Subcutaneous abdominal adipose tissue (tissue), 5 donors: Measurements from ENCODE around the gene VSTM4.

Experiments used
- H3K27ac ChIP-seq: one replicate; pipeline ENCODE4 v1.7.0; 2013; ENCODE audit warnings: low read depth, mild to moderate bottlenecking, inconsistent platforms, low read length, moderate library complexity
- H3K27me3 ChIP-seq, 5 donors: one replicate each; pipeline ENCODE4 v1.7.0; 2013; ENCODE audit warnings: low read length in 5 of 5, inconsistent platforms in 1 of 5; ENCODE audit not compliant: control insufficient read depth in 5 of 5, insufficient read depth in 4 of 5
- H3K36me3 ChIP-seq, 5 donors: one replicate each; pipeline ENCODE4 v1.7.0; 2013; ENCODE audit warnings: low read length in 5 of 5; ENCODE audit not compliant: control insufficient read depth in 5 of 5, insufficient read depth in 5 of 5
- H3K4me1 ChIP-seq, 5 donors: one replicate each; pipeline ENCODE4 v1.7.0; 2013; ENCODE audit warnings: low read length in 5 of 5, mild to moderate bottlenecking in 3 of 5, moderate library complexity in 1 of 5; ENCODE audit not compliant: control insufficient read depth in 5 of 5, insufficient read depth in 5 of 5
- H3K4me3 ChIP-seq, 5 donors: one replicate each; pipeline ENCODE4 v1.7.0; 2013; ENCODE audit warnings: low read length in 5 of 5, low read depth in 1 of 5
- H3K9ac ChIP-seq, 5 donors: one replicate each; pipeline ENCODE4 v1.7.0; 2013; ENCODE audit warnings: low read length in 5 of 5, mild to moderate bottlenecking in 4 of 5, moderate library complexity in 3 of 5
- H3K9me3 ChIP-seq, 5 donors: one replicate each; pipeline ENCODE4 v1.7.0; 2013; ENCODE audit warnings: low read length in 5 of 5; ENCODE audit not compliant: control insufficient read depth in 5 of 5
- donor health status: healthy.
- donor health status: healthy.
- donor health status: healthy.
- donor health status: healthy.
- donor health status: healthy.

The VSTM4 gene

GRCh38 chr10:49066944-49067730 lies 48.2 kb downstream of the VSTM4 start:
- H3K4me3 ChIP-seq, result no peak overlapping the region
- H3K9ac ChIP-seq, result no peak overlapping the region
- H3K4me1 ChIP-seq, result peaks cover 0 to 10% (median 0%) of the 10 kb centered on the region in 5 donors
- peaks cover 3 to 20% (median 4%) of the 10 kb centered on the region in 5 donors for H3K36me3 ChIP-seq
- H3K9me3 ChIP-seq, result peaks cover 0 to 4% (median 0%) of the 10 kb centered on the region in 5 donors
- H3K27me3 ChIP-seq, result no peaks in the 10 kb centered on the region
- no peak overlapping the region for H3K27ac ChIP-seq

GRCh38 chr10:49062229-49062628 lies 53.1 kb downstream of the VSTM4 start:
- peaks cover 5 to 18% (median 17%) of the 10 kb centered on the region in 5 donors for H3K4me1 ChIP-seq
- H3K27me3 ChIP-seq, result no peaks in the 10 kb centered on the region
- no peak overlapping the region for H3K4me3 ChIP-seq
- peaks cover 3 to 10% (median 4%) of the 10 kb centered on the region in 5 donors for H3K36me3 ChIP-seq
- H3K9ac ChIP-seq, result no peak overlapping the region
- peaks cover 0 to 5% (median 3%) of the 10 kb centered on the region in 5 donors for H3K9me3 ChIP-seq
- H3K27ac ChIP-seq, result no peak overlapping the region

- no peaks in the 10 kb centered on the region for H3K27me3 ChIP-seq
- H3K27ac ChIP-seq, result no peak overlapping the region
- no peak overlapping the region for H3K9ac ChIP-seq
- H3K36me3 ChIP-seq, result peaks cover 3 to 10% (median 4%) of the 10 kb centered on the region in 5 donors
- H3K4me1 ChIP-seq, result peaks cover 5 to 20% (median 17%) of the 10 kb centered on the region in 5 donors
- H3K9me3 ChIP-seq, result peaks cover 0 to 5% (median 3%) of the 10 kb centered on the region in 5 donors
- H3K4me3 ChIP-seq, result no peak overlapping the region
These were observed 53.7 kb downstream of the VSTM4 start for GRCh38 chr10:49061667-49062066.

GRCh38 chr10:49058463-49059255 lies 56.7 kb downstream of the VSTM4 start:
- Histone ChIP-seq H3K9ac (no peak overlapping the region), H3K27me3 (no peaks in the 10 kb centered on the region), H3K27ac (peak overlapping the region; percentile 3), H3K36me3 (peaks cover 0 to 4% (median 2%) of the 10 kb centered on the region in 5 donors), H3K9me3 (peaks cover 0 to 5% (median 3%) of the 10 kb centered on the region in 5 donors), H3K4me3 (no peak overlapping the region), H3K4me1 (peaks cover 7 to 42% (median 39%) of the 10 kb centered on the region in 5 donors)

- H3K36me3 ChIP-seq, result no peaks in the 10 kb centered on the region
- peaks cover 7 to 43% (median 40%) of the 10 kb centered on the region in 5 donors for H3K4me1 ChIP-seq
- no peak overlapping the region for H3K27ac ChIP-seq
- peaks cover 0 to 3% (median 1%) of the 10 kb centered on the region in 5 donors for H3K9me3 ChIP-seq
- H3K4me3 ChIP-seq, result no peak overlapping the region
- no peak overlapping the region for H3K9ac ChIP-seq
- H3K27me3 ChIP-seq, result no peaks in the 10 kb centered on the region
These were observed 58.0 kb downstream of the VSTM4 start for GRCh38 chr10:49057231-49057880.

- Histone ChIP-seq H3K36me3 (no peaks in the 10 kb centered on the region), H3K27ac (no peak overlapping the region), H3K9me3 (no peaks in the 10 kb centered on the region), H3K4me1 (peaks cover 7 to 43% (median 40%) of the 10 kb centered on the region in 5 donors), H3K4me3 (no peak overlapping the region), H3K9ac (no peak overlapping the region), H3K27me3 (no peaks in the 10 kb centered on the region)
These were observed 59.0 kb downstream of the VSTM4 start for GRCh38 chr10:49056356-49056755.

- Histone ChIP-seq H3K27me3 (no peaks in the 10 kb centered on the region), H3K27ac (no peak overlapping the region), H3K4me3 (no peak overlapping the region), H3K9ac (no peak overlapping the region), H3K36me3 (no peaks in the 10 kb centered on the region), H3K9me3 (no peaks in the 10 kb centered on the region), H3K4me1 (peaks cover 7 to 43% (median 40%) of the 10 kb centered on the region in 5 donors)
These were observed 60.0 kb downstream of the VSTM4 start for GRCh38 chr10:49055221-49055849.

- Histone ChIP-seq H3K9ac (no peak overlapping the region), H3K9me3 (no peaks in the 10 kb centered on the region), H3K4me1 (peaks cover 7 to 47% (median 45%) of the 10 kb centered on the region in 5 donors), H3K27ac (no peak overlapping the region), H3K36me3 (no peaks in the 10 kb centered on the region), H3K4me3 (no peak overlapping the region), H3K27me3 (no peaks in the 10 kb centered on the region)
These were observed 60.6 kb downstream of the VSTM4 start for GRCh38 chr10:49054753-49055152.

- H3K4me1 ChIP-seq, result peaks cover 7 to 50% (median 47%) of the 10 kb centered on the region in 5 donors
- no peaks in the 10 kb centered on the region for H3K36me3 ChIP-seq
- H3K27ac ChIP-seq, result no peak overlapping the region
- H3K4me3 ChIP-seq, result no peak overlapping the region
- H3K27me3 ChIP-seq, result no peaks in the 10 kb centered on the region
- no peaks in the 10 kb centered on the region for H3K9me3 ChIP-seq
- H3K9ac ChIP-seq, result no peak overlapping the region
These were observed 61.2 kb downstream of the VSTM4 start for GRCh38 chr10:49053998-49054692.
